H9 (cell line): ENCODE results near the gene SYNPO2. TPM values are rescaled to one million over a fixed set of nuclear protein-coding genes. Genes with fewer than 3 reads are reported as not detected.

ENCODE experiments used
- DNase-seq: peaks from one replicate; pipeline ENCODE4 v3.0.0-alpha.2; 2017
- H2AFZ ChIP-seq: one replicate; pipeline ENCODE4 v1.6.1; 2013; ENCODE audit warnings: mild to moderate bottlenecking, low read length, control low read depth, moderate library complexity
- H2AK5ac ChIP-seq: 2 replicates; pipeline ENCODE4 v1.6.1; 2013; ENCODE audit warnings: low read length, control low read depth, mixed read lengths; ENCODE audit not compliant: insufficient read length
- H2BK120ac ChIP-seq: one replicate; pipeline ENCODE4 v1.6.1; 2013; ENCODE audit warnings: low read depth, mild to moderate bottlenecking, low read length, control low read depth, inconsistent platforms; ENCODE audit not compliant: poor library complexity, severe bottlenecking
- H2BK12ac ChIP-seq: 2 replicates; pipeline ENCODE4 v1.6.1; 2013; ENCODE audit warnings: low read length, control low read depth, mixed read lengths, low read depth; ENCODE audit not compliant: insufficient read length
- H2BK15ac ChIP-seq: 2 replicates; pipeline ENCODE4 v1.6.1; 2013; ENCODE audit warnings: low read depth, low read length, control low read depth
- H2BK20ac ChIP-seq: one replicate; pipeline ENCODE4 v1.6.1; 2013; ENCODE audit warnings: low read depth, mild to moderate bottlenecking, low read length, control low read depth, inconsistent platforms; ENCODE audit not compliant: poor library complexity, severe bottlenecking
- H2BK5ac ChIP-seq: 2 replicates; pipeline ENCODE4 v1.6.1; 2013; ENCODE audit warnings: low read length, control low read depth, mixed read lengths; ENCODE audit not compliant: insufficient read length
- H3K14ac ChIP-seq: 2 replicates; pipeline ENCODE4 v1.6.1; 2013; ENCODE audit warnings: low read length, control low read depth; ENCODE audit not compliant: insufficient read depth
- H3K18ac ChIP-seq: 2 replicates; pipeline ENCODE4 v1.6.1; 2013; ENCODE audit warnings: low read depth, mild to moderate bottlenecking, mixed read lengths, low read length, control low read depth; ENCODE audit not compliant: insufficient read length
- H3K23ac ChIP-seq: 2 replicates; pipeline ENCODE4 v1.6.1; 2013; ENCODE audit warnings: low read length, control low read depth, mixed read lengths, low read depth; ENCODE audit not compliant: insufficient read length
- H3K23me2 ChIP-seq: 2 replicates; pipeline ENCODE4 v1.6.1; 2013; ENCODE audit warnings: low read depth, mild to moderate bottlenecking, mixed read lengths, low read length, control low read depth; ENCODE audit not compliant: insufficient read length, poor library complexity, severe bottlenecking
- H3K27ac ChIP-seq: 2 replicates; pipeline ENCODE4 v1.5.1; 2013; ENCODE audit warnings: low read length, control low read depth, mixed read lengths, low read depth; ENCODE audit not compliant: insufficient read length
- H3K27me3 ChIP-seq: 2 replicates; pipeline ENCODE4 v1.6.1; 2013; ENCODE audit warnings: low read length, control low read depth, inconsistent platforms; ENCODE audit not compliant: insufficient read depth
- H3K4ac ChIP-seq: 2 replicates; pipeline ENCODE4 v1.6.1; 2013; ENCODE audit warnings: low read depth, mild to moderate bottlenecking, control low read depth, inconsistent platforms, low read length, moderate library complexity
- H3K4me1 ChIP-seq: 2 replicates; pipeline ENCODE4 v1.6.1; 2013; ENCODE audit warnings: low read length, control low read depth, inconsistent platforms; ENCODE audit not compliant: insufficient read depth
- H3K4me2 ChIP-seq: 2 replicates; pipeline ENCODE4 v1.6.1; 2013; ENCODE audit warnings: low read length, control low read depth, mixed read lengths; ENCODE audit not compliant: insufficient read length, insufficient read depth
- H3K56ac ChIP-seq: 2 replicates; pipeline ENCODE4 v1.6.1; 2013; ENCODE audit warnings: low read depth, mild to moderate bottlenecking, mixed read lengths, low read length, control low read depth; ENCODE audit not compliant: insufficient read length
- H3K79me1 ChIP-seq: 2 replicates; pipeline ENCODE4 v1.6.1; 2013; ENCODE audit warnings: low read depth, mild to moderate bottlenecking, moderate library complexity, low read length, control low read depth, inconsistent platforms; ENCODE audit not compliant: insufficient read depth, poor library complexity, severe bottlenecking
- H3K79me2 ChIP-seq: 2 replicates; pipeline ENCODE4 v1.6.1; 2013; ENCODE audit warnings: low read length, control low read depth, inconsistent platforms; ENCODE audit not compliant: insufficient read depth
- H3K9ac ChIP-seq: 2 replicates; pipeline ENCODE4 v1.6.1; 2013; ENCODE audit warnings: low read length, control low read depth, mixed read lengths; ENCODE audit not compliant: insufficient read length; ENCODE audit errors: extremely low read depth
- H3K9me3 ChIP-seq: one replicate; pipeline ENCODE4 v1.6.1; 2013; ENCODE audit warnings: low read depth, low read length, inconsistent platforms; ENCODE audit not compliant: control insufficient read depth
- H3T11ph ChIP-seq: one replicate; pipeline ENCODE4 v1.6.1; 2013; ENCODE audit warnings: mild to moderate bottlenecking, low read length, control low read depth, inconsistent platforms
- H4K20me1 ChIP-seq: one replicate; pipeline ENCODE4 v1.6.1; 2013; ENCODE audit not compliant: control insufficient read depth, insufficient read length, insufficient read depth
- H4K5ac ChIP-seq: 2 replicates; pipeline ENCODE4 v1.6.1; 2013; ENCODE audit warnings: low read depth, mild to moderate bottlenecking, mixed read lengths, low read length, control low read depth; ENCODE audit not compliant: insufficient read length
- H4K8ac ChIP-seq: replicated peaks from 2 replicates; pipeline ENCODE4 v1.6.1; 2013; ENCODE audit warnings: low read length, control low read depth, mixed read lengths, low read depth; ENCODE audit not compliant: insufficient read length
- H4K91ac ChIP-seq: 2 replicates; pipeline ENCODE4 v1.6.1; 2013; ENCODE audit warnings: low read depth, mild to moderate bottlenecking, moderate library complexity, mixed read lengths, low read length, control low read depth; ENCODE audit not compliant: insufficient read length
- H3K27ac Mint-ChIP-seq, 3 experiments: 2 replicates in 2 of 3; 3 replicates in 1 of 3; pipeline ENCODE4 v1.8.0; 2020 to 2021; ENCODE audit warnings: mixed read lengths in 3 of 3, mild to moderate bottlenecking in 1 of 3, moderate library complexity in 1 of 3
- H3K27me3 Mint-ChIP-seq: 2 replicates; pipeline ENCODE4 v1.8.0; 2021; ENCODE audit warnings: low read depth, mild to moderate bottlenecking, moderate library complexity, mixed read lengths
- H3K36me3 Mint-ChIP-seq, 3 experiments: 2 replicates in 2 of 3; 3 replicates in 1 of 3; pipeline ENCODE4 v1.8.0; 2020 to 2021; ENCODE audit warnings: low read depth in 3 of 3, mixed read lengths in 3 of 3; ENCODE audit not compliant: insufficient read depth in 1 of 3
- H3K4me1 Mint-ChIP-seq, 2 experiments: 2 replicates each; pipeline ENCODE4 v1.8.0; 2020; ENCODE audit warnings: mixed read lengths in 2 of 2
- H3K4me3 Mint-ChIP-seq, 2 experiments: 2 replicates in 1 of 2; 3 replicates in 1 of 2; pipeline ENCODE4 v1.8.0; 2020 to 2021; ENCODE audit warnings: mild to moderate bottlenecking in 2 of 2, mixed read lengths in 2 of 2, moderate library complexity in 1 of 2
- H3K9me3 Mint-ChIP-seq, 2 experiments: 2 replicates in 1 of 2; 3 replicates in 1 of 2; pipeline ENCODE4 v1.8.0; 2020; ENCODE audit warnings: mild to moderate bottlenecking in 2 of 2, mixed read lengths in 2 of 2, moderate library complexity in 1 of 2
- CTCF ChIP-seq: fragments of 200-600 bp; sonication (generic); conservative IDR thresholded peaks from 3 replicates; pipeline ENCODE4 v1.8.0; 2021; ENCODE audit warnings: antibody characterized with exemption, mild to moderate bottlenecking
- WGBS: extraction: QIAGEN DNeasy Blood & Tissue Kit; methylation state at CpG from one replicate; pipeline ENCODE4 v1.1.7; 2013; ENCODE audit warnings: missing lambda C conversion rate, low lambda C conversion rate, mixed read lengths; ENCODE audit not compliant: insufficient read length; ENCODE audit errors: extremely low coverage; 5-methylcytosine and 5-hydroxymethylcytosine counted together
- total RNA-seq: library from RNA; stranded (reverse); gene quantifications from 2 replicates; pipeline ENCODE4 v1.2.1, GENCODE V29; 2021

Gene SYNPO2
- total RNA-seq, 1 experiment from 2014 or later, result 1.1 TPM

- H3K18ac ChIP-seq, result no peak overlapping the region
These were observed 103.0 kb downstream of the SYNPO2 start for GRCh38 chr4:118991686-118992085.

More at GRCh38 chr4:118991686-118992085, 103.0 kb downstream of the SYNPO2 start:
- Histone ChIP-seq H2BK5ac (no peak overlapping the region), H2AFZ (no peak overlapping the region), H3T11ph (no peak overlapping the region), H2BK20ac (no peak overlapping the region), H3K23ac (no peak overlapping the region), H3K4me2 (no peak overlapping the region), H2BK15ac (no peak overlapping the region), H3K9me3 (no peaks in the 10 kb centered on the region), H4K8ac (no peak overlapping the region), H4K5ac (no peak overlapping the region), H3K79me1 (no peaks in the 10 kb centered on the region), H3K9ac (no peak overlapping the region), H3K79me2 (no peaks in the 10 kb centered on the region), H3K4ac (no peak overlapping the region), H3K27ac (no peak overlapping the region), H3K56ac (no peak overlapping the region), H2BK120ac (no peak overlapping the region), H4K20me1 (no peaks in the 10 kb centered on the region), H3K27me3 (no peaks in the 10 kb centered on the region), H4K91ac (no peak overlapping the region), H3K23me2 (no peaks in the 10 kb centered on the region), H2BK12ac (no peak overlapping the region), H2AK5ac (no peak overlapping the region), H3K14ac (no peak overlapping the region), H3K4me1 (no peaks in the 10 kb centered on the region)
- H3K9me3 Mint-ChIP-seq, result no peaks in the 10 kb centered on the region
- H3K4me3 Mint-ChIP-seq, result no peak overlapping the region
- no peak overlapping the region for H3K27ac Mint-ChIP-seq
- H3K27me3 Mint-ChIP-seq, result no peaks in the 10 kb centered on the region
- DNase-seq, result no peak
- H3K36me3 Mint-ChIP-seq, result no peaks in the 10 kb centered on the region
- WGBS, result no CpG with 5 or more reads among the region's 5 CpGs
- no peak for TF ChIP-seq CTCF
- H3K4me1 Mint-ChIP-seq, result peaks cover 4 to 8% of the 10 kb centered on the region in 2 experiments
